ENCODE results near the gene NDUFAF8.

The NDUFAF8 gene

GRCh38 chr17:81192386-81193050 is 46.6 kb upstream of the NDUFAF8 start:
- TF ChIP-seq, protein P1, sequence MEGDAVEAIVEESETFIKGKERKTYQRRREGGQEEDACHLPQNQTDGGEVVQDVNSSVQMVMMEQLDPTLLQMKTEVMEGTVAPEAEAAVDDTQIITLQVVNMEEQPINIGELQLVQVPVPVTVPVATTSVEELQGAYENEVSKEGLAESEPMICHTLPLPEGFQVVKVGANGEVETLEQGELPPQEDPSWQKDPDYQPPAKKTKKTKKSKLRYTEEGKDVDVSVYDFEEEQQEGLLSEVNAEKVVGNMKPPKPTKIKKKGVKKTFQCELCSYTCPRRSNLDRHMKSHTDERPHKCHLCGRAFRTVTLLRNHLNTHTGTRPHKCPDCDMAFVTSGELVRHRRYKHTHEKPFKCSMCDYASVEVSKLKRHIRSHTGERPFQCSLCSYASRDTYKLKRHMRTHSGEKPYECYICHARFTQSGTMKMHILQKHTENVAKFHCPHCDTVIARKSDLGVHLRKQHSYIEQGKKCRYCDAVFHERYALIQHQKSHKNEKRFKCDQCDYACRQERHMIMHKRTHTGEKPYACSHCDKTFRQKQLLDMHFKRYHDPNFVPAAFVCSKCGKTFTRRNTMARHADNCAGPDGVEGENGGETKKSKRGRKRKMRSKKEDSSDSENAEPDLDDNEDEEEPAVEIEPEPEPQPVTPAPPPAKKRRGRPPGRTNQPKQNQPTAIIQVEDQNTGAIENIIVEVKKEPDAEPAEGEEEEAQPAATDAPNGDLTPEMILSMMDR (conservative IDR thresholded peaks at IDR 0.05; ENCODE audit: low read depth) = no peak
- CTCF ChIA-PET = interaction anchor here (0.6 kb wide), 2 partner anchors 33 to 345 kb away, joined by 3 read pairs; no protein-coding TSS in a partner anchor
- POLR2A ChIA-PET (ENCODE audit: low non-redundant PET) = no interaction called here
- DNase-seq (ENCODE audit: low spot score) = no peak
- H3K27ac ChIP-seq = peak overlapping the region; percentile 3; the same call in 1 of the 2 replicates

- TF ChIP-seq, protein P1 (conservative IDR thresholded peaks at IDR 0.05; ENCODE audit: low read depth) = no peak
- POLR2A ChIA-PET (ENCODE audit: low non-redundant PET) = no interaction called here
- H3K27ac ChIP-seq = peak overlapping the region; percentile 3; the same call in 1 of the 2 replicates
- CTCF ChIA-PET = interaction anchor here (0.6 to 1.1 kb wide), 2 partner anchors 20 to 33 kb away, joined by 3 read pairs; no protein-coding TSS in a partner anchor
- no peak for DNase-seq (ENCODE audit: low spot score)
Observed at GRCh38 chr17:81193051-81193410, 46.1 kb upstream of the NDUFAF8 start.

- H3K27ac ChIP-seq = no peak overlapping the region; the same call in 1 of the 2 replicates
- CTCF ChIA-PET = interaction anchor here (0.6 to 1.1 kb wide), 2 partner anchors 21 to 25 kb away, joined by 3 read pairs; no protein-coding TSS in a partner anchor
- POLR2A ChIA-PET (ENCODE audit: low non-redundant PET) = no interaction called here
- no peak for DNase-seq (ENCODE audit: low spot score)
- TF ChIP-seq, protein P1 (conservative IDR thresholded peaks at IDR 0.05; ENCODE audit: low read depth) = no peak
Observed at GRCh38 chr17:81193470-81194224, 45.5 kb upstream of the NDUFAF8 start.

GRCh38 chr17:81194225-81194760 is 44.8 kb upstream of the NDUFAF8 start:
- CTCF ChIA-PET = interaction anchor here (1.1 kb wide), 1 partner anchor 22 kb away, joined by 3 read pairs; no protein-coding TSS in a partner anchor
- POLR2A ChIA-PET (ENCODE audit: low non-redundant PET) = no interaction called here
- TF ChIP-seq, protein P1 (conservative IDR thresholded peaks at IDR 0.05; ENCODE audit: low read depth) = no peak
- DNase-seq (ENCODE audit: low spot score) = no peak
- no peak overlapping the region for H3K27ac ChIP-seq

DNA sequence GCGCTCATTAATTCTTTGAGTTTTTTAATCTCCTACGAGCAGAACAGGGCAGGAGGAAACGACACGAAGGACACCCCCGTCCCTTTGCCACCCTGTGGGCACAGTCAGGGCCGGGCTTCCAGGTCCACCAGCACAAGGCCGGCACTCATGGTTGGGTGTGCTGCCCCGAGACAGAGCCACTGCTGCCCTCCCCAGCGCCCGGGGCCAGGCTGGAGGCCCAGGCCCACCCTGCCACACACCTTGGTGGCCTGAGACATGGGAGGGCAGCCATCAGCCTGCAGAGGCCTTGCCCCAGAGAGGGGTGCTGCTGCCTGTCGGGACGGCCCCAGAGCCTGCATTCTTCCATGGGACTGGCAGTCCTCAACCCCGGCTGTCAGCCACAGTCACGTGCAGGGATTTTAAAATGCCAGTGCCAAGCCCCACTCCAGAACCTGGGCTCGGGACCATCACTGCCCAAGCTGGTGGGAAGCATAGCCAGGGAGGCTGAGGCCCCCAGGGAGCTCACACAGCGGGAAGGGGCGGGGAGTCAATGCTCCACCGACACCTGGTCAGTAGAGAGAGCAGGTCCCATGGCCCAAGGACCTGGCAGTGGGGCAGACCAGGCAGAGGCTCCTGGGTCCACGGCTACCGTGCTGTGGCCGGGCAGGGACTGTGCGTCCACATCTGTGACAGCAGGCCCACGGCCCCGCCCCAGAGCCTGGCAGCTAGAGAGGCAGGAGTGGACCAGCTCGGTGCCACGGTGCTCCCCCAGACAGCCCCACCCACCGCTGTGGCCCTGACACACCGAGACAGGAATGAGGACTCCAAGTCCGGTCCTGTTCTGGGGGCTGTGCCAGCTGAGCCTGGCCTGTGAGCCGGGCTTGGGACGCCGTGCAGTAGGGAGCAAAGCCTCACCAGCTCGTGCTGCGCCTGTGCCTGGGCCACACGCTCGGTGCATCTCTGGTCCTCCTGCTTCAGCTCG is 43.9 kb upstream of the NDUFAF8 start:
- POLR2A ChIA-PET (ENCODE audit: low non-redundant PET) = no interaction called here
- TF ChIP-seq, protein P1 (conservative IDR thresholded peaks at IDR 0.05; ENCODE audit: low read depth) = no peak
- no peak for DNase-seq (ENCODE audit: low spot score)
- CTCF ChIA-PET = no interaction called here
- H3K27ac ChIP-seq = peak overlapping the region; percentile 29
